Neuronal stem cell (in vitro differentiated cells): ENCODE results near the gene PER1.

Source experiments
- DNase-seq: peaks from one replicate; pipeline ENCODE4 v3.0.0-alpha.2; 2013; ENCODE audit warnings: low spot score
- H2AFZ ChIP-seq: one replicate; pipeline ENCODE4 v1.6.1; 2013; ENCODE audit warnings: mild to moderate bottlenecking, low read length, inconsistent platforms
- H2AK5ac ChIP-seq: 2 replicates; pipeline ENCODE4 v1.6.1; 2013; ENCODE audit warnings: low read depth, mild to moderate bottlenecking, inconsistent platforms, low read length, moderate library complexity, mixed read lengths
- H2BK120ac ChIP-seq: 2 replicates; pipeline ENCODE4 v1.6.1; 2013; ENCODE audit warnings: low read depth, mild to moderate bottlenecking, inconsistent platforms, low read length, moderate library complexity, mixed read lengths
- H2BK12ac ChIP-seq: one replicate; pipeline ENCODE4 v1.6.1; 2013; ENCODE audit warnings: low read length, inconsistent platforms
- H2BK15ac ChIP-seq: 2 replicates; pipeline ENCODE4 v1.6.1; 2013; ENCODE audit warnings: mild to moderate bottlenecking, low read length, inconsistent platforms, mixed read lengths
- H2BK5ac ChIP-seq: one replicate; pipeline ENCODE4 v1.6.1; 2013; ENCODE audit warnings: inconsistent platforms, mild to moderate bottlenecking, low read length, moderate library complexity
- H3K14ac ChIP-seq: one replicate; pipeline ENCODE4 v1.6.1; 2013; ENCODE audit warnings: low read length, inconsistent platforms
- H3K18ac ChIP-seq: 2 replicates; pipeline ENCODE4 v1.6.1; 2013; ENCODE audit warnings: low read length, inconsistent platforms
- H3K23ac ChIP-seq: 2 replicates; pipeline ENCODE4 v1.6.1; 2013; ENCODE audit warnings: low read depth, mild to moderate bottlenecking, mixed read lengths, low read length, inconsistent platforms; ENCODE audit not compliant: poor library complexity
- H3K27ac ChIP-seq: replicated peaks from 3 replicates; pipeline ENCODE4 v1.5.1; 2013; ENCODE audit warnings: low read length, inconsistent platforms
- H3K27me3 ChIP-seq, 3 experiments: 2 replicates each; pipeline ENCODE4 v1.6.1; 2013; ENCODE audit warnings: low read length in 3 of 3, mild to moderate bottlenecking in 2 of 3, inconsistent platforms in 1 of 3, low read depth in 1 of 3, mixed read lengths in 1 of 3, moderate library complexity in 1 of 3; ENCODE audit not compliant: control insufficient read depth in 3 of 3, insufficient read depth in 3 of 3
- H3K36me3 ChIP-seq, 2 donors: replicated peaks in 1 of 2; 2 replicates each; pipeline ENCODE4 v1.6.1; 2013; ENCODE audit warnings: low read length in 2 of 2; ENCODE audit not compliant: control insufficient read depth in 2 of 2, insufficient read depth in 2 of 2
- H3K4ac ChIP-seq: 2 replicates; pipeline ENCODE4 v1.6.1; 2013; ENCODE audit warnings: inconsistent platforms, mild to moderate bottlenecking, low read length, moderate library complexity
- H3K4me1 ChIP-seq, 2 donors: 1 replicate in 1 of 2; 2 replicates in 1 of 2; pipeline ENCODE4 v1.6.1; 2013; ENCODE audit warnings: low read length in 2 of 2, low read depth in 1 of 2; ENCODE audit not compliant: control insufficient read depth in 2 of 2, insufficient read depth in 1 of 2
- H3K4me2 ChIP-seq: one replicate; pipeline ENCODE4 v1.6.1; 2013; ENCODE audit warnings: mild to moderate bottlenecking, low read length, inconsistent platforms; ENCODE audit not compliant: insufficient read depth, poor library complexity, severe bottlenecking
- H3K4me3 ChIP-seq, 2 donors: 2 replicates each; pipeline ENCODE4 v1.5.1; 2013; ENCODE audit warnings: low read length in 2 of 2, mild to moderate bottlenecking in 2 of 2, inconsistent platforms in 1 of 2, moderate library complexity in 1 of 2
- H3K79me1 ChIP-seq: one replicate; pipeline ENCODE4 v1.6.1; 2013; ENCODE audit warnings: low read depth, mild to moderate bottlenecking, inconsistent platforms, low read length, moderate library complexity
- H3K9ac ChIP-seq: one replicate; pipeline ENCODE4 v1.6.1; 2013; ENCODE audit warnings: mild to moderate bottlenecking, low read depth, low read length, inconsistent platforms; ENCODE audit not compliant: poor library complexity
- H3K9me3 ChIP-seq, 2 donors: replicated peaks in 1 of 2; 2 replicates each; pipeline versions ENCODE3 to v1.6.1; 2013; ENCODE audit warnings: low read length in 2 of 2, mild to moderate bottlenecking in 2 of 2, inconsistent platforms in 1 of 2, low read depth in 1 of 2, mixed read lengths in 1 of 2, moderate library complexity in 1 of 2; ENCODE audit not compliant: control insufficient read depth in 2 of 2, insufficient read depth in 1 of 2
- H4K8ac ChIP-seq: one replicate; pipeline ENCODE4 v1.6.1; 2013; ENCODE audit warnings: low read depth, mild to moderate bottlenecking, inconsistent platforms, low read length, moderate library complexity
- H4K91ac ChIP-seq: one replicate; pipeline ENCODE4 v1.6.1; 2013; ENCODE audit warnings: low read length, low read depth, mild to moderate bottlenecking, inconsistent platforms; ENCODE audit not compliant: poor library complexity
- WGBS, 2 donors: extraction: QIAGEN DNeasy Blood & Tissue Kit; methylation state at CpG; one replicate each; pipeline ENCODE4 v1.1.7; 2013; ENCODE audit warnings: missing lambda C conversion rate in 2 of 2, mixed read lengths in 1 of 2; ENCODE audit not compliant: insufficient read length in 2 of 2, insufficient replicate concordance in 1 of 2; ENCODE audit errors: extremely low coverage in 2 of 2; 5-methylcytosine and 5-hydroxymethylcytosine counted together

PER1 gene

GRCh38 chr17:8091033-8091687, 61.0 kb downstream of the PER1 start:
- Histone ChIP-seq H3K4me3 (no peak overlapping the region), H3K4me2 (no peak overlapping the region), H2BK120ac (no peak overlapping the region), H2AK5ac (no peak overlapping the region), H3K27me3 (peaks cover 0 to 52% (median 0%) of the 10 kb centered on the region in 3 experiments), H2BK5ac (no peak overlapping the region), H3K4me1 (peaks cover 0 to 5% of the 10 kb centered on the region in 2 donors), H2BK15ac (no peak overlapping the region), H2AFZ (no peak overlapping the region), H4K8ac (no peak overlapping the region), H3K18ac (no peak overlapping the region), H3K23ac (no peak overlapping the region), H3K27ac (no peak overlapping the region), H4K91ac (no peak overlapping the region), H3K9ac (no peak overlapping the region), H3K14ac (no peak overlapping the region), H3K79me1 (no peaks in the 10 kb centered on the region), H2BK12ac (no peak overlapping the region), H3K9me3 (no peaks in the 10 kb centered on the region), H3K4ac (no peak overlapping the region), H3K36me3 (no peaks in the 10 kb centered on the region)
- no CpG with 5 or more reads among the region's 9 CpGs for WGBS, 2 donors
- no peak for DNase-seq
